Motor neuron (in vitro differentiated cells): ENCODE measurements around the gene MFAP2. TPM values are rescaled to one million over a fixed set of nuclear protein-coding genes. Genes with fewer than 3 reads are reported as not detected.

Experiments used
- ATAC-seq, 8 experiments: fragments of 200-7000 bp; cut with Tn5 transposase; replicated peaks in 6 of 8; 2 replicates each; pipeline ENCODE4 v1.8.0; 2021; ENCODE audit warnings: mild to moderate bottlenecking in 8 of 8, moderate library complexity in 8 of 8
- H3K27ac ChIP-seq, 2 donors: fragments of 250-450 bp; sonication (Bioruptor Pico); 2 replicates each; pipeline ENCODE4 v1.9.0; 2021; ENCODE audit warnings: antibody characterized with exemption in 2 of 2, mild to moderate bottlenecking in 2 of 2, moderate library complexity in 1 of 2
- H3K4me1 ChIP-seq, 2 donors: fragments of 250-450 bp; sonication (Bioruptor Pico); replicated peaks in 1 of 2; 2 replicates each; pipeline ENCODE4 v1.6.1; 2021; ENCODE audit warnings: antibody characterized with exemption in 2 of 2, mild to moderate bottlenecking in 2 of 2, moderate library complexity in 1 of 2
- H3K4me3 ChIP-seq, 5 donors: fragments of 250-450 bp; sonication (Bioruptor Pico); 2 replicates each; pipeline ENCODE4 v1.9.0; 2021; ENCODE audit warnings: antibody characterized with exemption in 5 of 5, mild to moderate bottlenecking in 5 of 5, moderate library complexity in 4 of 5
- whole genome bisulfite sequencing, 10 experiments: fragments of 450-650 bp; shearing (Covaris generic); methylation state at CpG; one replicate each; pipeline ENCODE4 v1.0.0; 2022; 5-methylcytosine and 5-hydroxymethylcytosine counted together
- in situ Hi-C, 9 experiments: fragments of 400-800 bp; cut with MboI; loops; one replicate each; pipeline ENCODE4 v1.15.0; 2021; ENCODE audit warnings: low sequenced_read_pairs in 9 of 9, low pct_unique_long_range_greater_than_20kb in 2 of 9; ENCODE audit not compliant: unreplicated experiment in 9 of 9
- total RNA-seq, 8 experiments: library from RNA; unstranded; fragments of 300-600 nt; gene quantifications; 2 replicates each; pipeline versions ENCODE4 v1.2.3 to v1.2.4, GENCODE V29; 2022

The MFAP2 gene
- total RNA-seq, 8 experiments from 2014 or later, result 8.8 to 144 (median 23.7) TPM

- ATAC-seq, result peak in 7 of 8 experiments; percentile 13 to 34 (median 28)
- 49% methylated on average over 3 of the region's 16 CpGs; no CpG with 5 or more reads in 9 of the 10 experiments for WGBS, 10 experiments
- Histone ChIP-seq H3K4me1 (no peaks in the 10 kb centered on the region), H3K4me3 (no peak overlapping the region), H3K27ac (no peak overlapping the region)
- in situ Hi-C loops, result no loop called here
These were observed 6.5 kb upstream of the MFAP2 start for GRCh38 chr1:16986962-16987361.

GRCh38 chr1:16986560-16986959 is 6.1 kb upstream of the MFAP2 start:
- 90 to 100% methylated on average over 1 to 2 of the region's 23 CpGs; no CpG with 5 or more reads in 8 of the 10 experiments for WGBS, 10 experiments
- ATAC-seq, result peak in 4 of 8 experiments; percentile 5 to 13 (median 6)
- Histone ChIP-seq H3K27ac (no peak overlapping the region), H3K4me3 (no peak overlapping the region), H3K4me1 (no peaks in the 10 kb centered on the region)
- in situ Hi-C loops, result no loop called here

- in situ Hi-C loops, result no loop called here
- no peaks in the 10 kb centered on the region for H3K4me1 ChIP-seq
- ATAC-seq, result peak in 4 of 8 experiments; percentile 4 to 18 (median 10)
- WGBS, 10 experiments, result 55% methylated on average over 5 of the region's 19 CpGs; no CpG with 5 or more reads in 9 of the 10 experiments
- H3K4me3 ChIP-seq, result no peak overlapping the region
- H3K27ac ChIP-seq, result no peak overlapping the region
These were observed 5.7 kb upstream of the MFAP2 start for GRCh38 chr1:16986113-16986512.

GRCh38 chr1:16984717-16985116 is 4.3 kb upstream of the MFAP2 start:
- ATAC-seq, result peak in 5 of 8 experiments; percentile 15 to 47 (median 35)
- WGBS, 10 experiments, result 50 to 75% (median 60%) methylated on average over 1 to 4 of the region's 7 CpGs; no CpG with 5 or more reads in 7 of the 10 experiments
- in situ Hi-C loops, result no loop called here
- H3K4me3 ChIP-seq, result no peak overlapping the region
- H3K4me1 ChIP-seq, result peaks cover 3 to 7% of the 10 kb centered on the region in 2 donors
- H3K27ac ChIP-seq, result no peak overlapping the region

DNA sequence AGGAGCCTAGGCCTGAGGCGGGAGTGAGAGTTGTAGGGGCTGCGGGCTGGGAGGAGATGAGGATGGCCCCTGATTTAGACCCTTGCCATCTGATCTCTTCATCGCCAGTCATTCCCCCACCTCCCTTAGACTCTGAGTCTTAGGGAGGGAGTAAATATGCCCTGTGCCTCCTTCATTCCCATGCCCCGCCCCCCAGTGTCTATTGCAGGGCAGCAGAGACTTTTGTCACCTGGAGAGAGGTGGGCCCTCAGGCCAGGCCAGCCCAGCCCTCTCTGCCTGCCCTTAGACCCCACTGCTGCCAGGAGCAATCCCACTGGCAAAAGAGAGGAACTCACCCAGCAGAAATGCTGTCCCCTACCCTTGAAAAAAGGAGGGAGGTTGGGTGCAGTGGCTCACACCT is 3.2 kb upstream of the MFAP2 start:
- WGBS, 10 experiments, result 92 to 100% (median 100%) methylated on average over 1 to 2 of the region's 4 CpGs; no CpG with 5 or more reads in 7 of the 10 experiments
- no peak for ATAC-seq
- no peak overlapping the region for H3K4me3 ChIP-seq
- H3K4me1 ChIP-seq, result peaks cover 14 to 18% of the 10 kb centered on the region in 2 donors
- in situ Hi-C loops, result no loop called here
- H3K27ac ChIP-seq, result no peak overlapping the region

GRCh38 chr1:16982902-16983301 is 2.5 kb upstream of the MFAP2 start:
- ATAC-seq, result no peak

DNA sequence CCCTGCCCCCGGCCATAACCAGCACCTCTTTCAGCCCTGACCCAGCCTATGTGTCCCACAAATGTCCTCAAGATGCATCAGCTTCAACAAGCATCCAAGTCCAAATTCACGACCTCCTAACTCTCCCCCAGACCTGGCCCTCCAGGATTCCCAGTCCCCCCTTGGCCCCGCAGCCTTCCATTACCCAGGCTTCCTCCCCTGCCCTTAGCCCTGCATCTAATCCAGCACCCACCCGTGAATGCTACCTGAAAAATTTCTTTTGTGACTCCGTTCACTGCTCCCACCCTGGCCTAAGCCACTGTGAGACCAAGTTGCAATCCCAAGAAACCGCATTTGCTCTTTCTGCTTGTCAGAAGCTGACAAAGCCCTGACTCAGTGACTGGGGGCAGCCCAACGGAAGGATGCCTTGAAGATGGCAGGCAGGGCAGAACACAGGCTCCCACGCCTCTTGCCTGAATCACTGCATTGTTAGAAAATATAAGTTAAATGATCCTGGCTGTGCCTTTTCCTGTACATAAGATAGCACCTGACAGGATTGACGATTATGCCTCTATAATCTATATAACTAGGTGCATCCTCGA is 939 bp upstream of the MFAP2 start:
- Histone ChIP-seq H3K27ac (no peak overlapping the region), H3K4me3 (no peak overlapping the region), H3K4me1 (peaks cover 14 to 23% of the 10 kb centered on the region in 2 donors)
- in situ Hi-C loops, result no loop called here
- ATAC-seq, result no peak
- 17 to 100% (median 90%) methylated on average over 1 to 9 of the region's 10 CpGs; no CpG with 5 or more reads in 1 of the 10 experiments for WGBS, 10 experiments

More at GRCh38 chr1:16982902-16983301, 2.5 kb upstream of the MFAP2 start:
- WGBS, 10 experiments, result 60 to 100% (median 80%) methylated on average over 2 to 10 of the region's 11 CpGs; no CpG with 5 or more reads in 1 of the 10 experiments
- Histone ChIP-seq H3K27ac (no peak overlapping the region), H3K4me1 (peaks cover 14 to 23% of the 10 kb centered on the region in 2 donors), H3K4me3 (no peak overlapping the region)
- in situ Hi-C loops, result no loop called here

GRCh38 chr1:16979475-16980327 is 719 bp downstream of the MFAP2 start:
- Histone ChIP-seq H3K27ac (no peak overlapping the region), H3K4me1 (peaks cover 14 to 23% of the 10 kb centered on the region in 2 donors), H3K4me3 (peak overlapping the region; percentile 28 to 47 (median 39))
- in situ Hi-C loops, result no loop called here
- WGBS, 10 experiments, result 13 to 80% (median 43%) methylated on average over 1 to 11 of the region's 44 CpGs; no CpG with 5 or more reads in 4 of the 10 experiments
- ATAC-seq, result peak in 7 of 8 experiments; percentile 6 to 70 (median 48)

- H3K4me3 ChIP-seq, result peak overlapping the region in 1 of 5 donors; percentile 39
- WGBS, 10 experiments, result 0 to 55% (median 45%) methylated on average over 1 to 17 of the region's 20 CpGs; no CpG with 5 or more reads in 3 of the 10 experiments
- in situ Hi-C loops, result no loop called here
- H3K27ac ChIP-seq, result peak overlapping the region in 1 of 2 donors; percentile 32
- ATAC-seq, result peak; percentile 39 to 75 (median 59)
- peaks cover 14 to 23% of the 10 kb centered on the region in 2 donors for H3K4me1 ChIP-seq
These were observed 1.6 kb downstream of the MFAP2 start for GRCh38 chr1:16978567-16979474.

DNA sequence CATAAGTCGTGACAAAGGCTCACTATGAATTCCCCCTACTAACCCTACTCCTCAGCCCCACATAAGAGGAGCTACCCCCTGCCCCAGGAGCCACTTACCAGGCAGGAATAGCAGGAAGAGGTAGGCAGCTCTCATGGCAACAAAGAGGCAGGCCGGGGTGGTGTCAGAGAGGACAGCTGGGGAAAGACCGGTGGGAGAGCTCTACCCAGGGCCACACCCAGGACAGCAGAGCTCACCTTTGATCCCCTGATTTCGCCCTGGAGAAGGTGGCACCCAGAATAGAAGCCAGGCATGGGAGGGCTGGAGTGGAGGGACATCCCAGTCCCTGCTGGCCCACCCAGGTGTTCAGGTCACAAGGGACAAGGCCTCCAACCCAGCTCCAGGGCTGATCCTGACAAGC is 2.3 kb downstream of the MFAP2 start:
- Histone ChIP-seq H3K4me3 (no peak overlapping the region), H3K27ac (no peak overlapping the region), H3K4me1 (peaks cover 14 to 23% of the 10 kb centered on the region in 2 donors)
- in situ Hi-C loops, result no loop called here
- ATAC-seq, result peak in 1 of 8 experiments; percentile 2
- 78 to 79% (median 78%) methylated on average over 2 to 4 of the region's 4 CpGs; no CpG with 5 or more reads in 7 of the 10 experiments for WGBS, 10 experiments

GRCh38 chr1:16977377-16977776 is 3.0 kb downstream of the MFAP2 start:
- H3K27ac ChIP-seq, result no peak overlapping the region
- no peak for ATAC-seq
- 90 to 100% (median 91%) methylated on average over 1 to 5 of the region's 5 CpGs; no CpG with 5 or more reads in 6 of the 10 experiments for WGBS, 10 experiments
- H3K4me1 ChIP-seq, result peaks cover 16 to 29% of the 10 kb centered on the region in 2 donors
- no peak overlapping the region for H3K4me3 ChIP-seq
- in situ Hi-C loops, result no loop called here

DNA sequence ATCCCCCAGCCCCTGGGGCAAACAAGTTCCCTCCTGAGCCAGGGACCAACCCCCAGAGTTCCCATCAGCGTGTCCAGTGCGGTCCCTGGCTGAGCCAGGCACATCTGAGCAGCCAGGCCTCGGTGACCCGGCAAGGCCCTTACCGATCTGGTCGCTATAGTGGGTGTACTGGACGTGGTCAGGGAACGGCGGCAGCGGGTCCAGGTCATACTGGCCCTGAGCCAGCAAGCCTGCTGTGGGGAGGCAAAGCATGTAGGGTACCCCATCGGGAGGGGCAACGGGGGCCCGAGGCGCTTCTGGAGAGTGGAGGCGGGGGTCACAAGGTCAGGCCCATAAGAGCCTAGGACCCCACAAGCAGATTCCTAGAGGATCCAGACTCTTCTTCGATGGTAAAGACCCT is 3.5 kb downstream of the MFAP2 start:
- Histone ChIP-seq H3K4me1 (peaks cover 20 to 33% of the 10 kb centered on the region in 2 donors), H3K27ac (no peak overlapping the region), H3K4me3 (no peak overlapping the region)
- no peak for ATAC-seq
- 74 to 93% (median 80%) methylated on average over 3 to 9 of the region's 16 CpGs; no CpG with 5 or more reads in 7 of the 10 experiments for WGBS, 10 experiments
- in situ Hi-C loops, result no loop called here
